HepG2 (cell line): ENCODE data around the gene RHBDF2. TPM values are rescaled to one million over a fixed set of nuclear protein-coding genes. Genes with fewer than 3 reads are reported as not detected.

Experiments
- ATM ChIP-seq: fragments of 450-650 bp; IDR thresholded peaks from 2 replicates; pipeline ENCODE4 v1.7.1; 2017; ENCODE audit warnings: mild to moderate bottlenecking, borderline replicate concordance
- DNMT1 ChIP-seq: sonication (generic); formaldehyde crosslinking; IDR thresholded peaks from 2 replicates; pipeline ENCODE4 v1.5.1; 2020; ENCODE audit warnings: mild to moderate bottlenecking, missing genetic modification reagents
- DZIP1 ChIP-seq: sonication (generic); formaldehyde crosslinking; IDR thresholded peaks from 2 replicates; pipeline ENCODE4 v1.5.0; 2020; ENCODE audit warnings: mild to moderate bottlenecking, missing genetic modification reagents
- GTF2F1 ChIP-seq: fragments of 150-350 bp; IDR thresholded peaks from 2 replicates; pipeline ENCODE4 v1.6.1; 2014; ENCODE audit warnings: low read length
- HOXA3 ChIP-seq: sonication (generic); formaldehyde crosslinking; IDR thresholded peaks from 2 replicates; pipeline ENCODE4 v1.5.0; 2020; ENCODE audit warnings: missing genetic modification reagents
- IKZF5 ChIP-seq: IDR thresholded peaks from 2 replicates; pipeline ENCODE4 v1.6.1; 2018; ENCODE audit warnings: missing genetic modification reagents, mild to moderate bottlenecking, missing compliant biosample characterization
- MTERF4 ChIP-seq: sonication (generic); formaldehyde crosslinking; IDR thresholded peaks from 2 replicates; pipeline ENCODE4 v1.8.0; 2023; ENCODE audit warnings: mild to moderate bottlenecking, missing genetic modification reagents
- NFIB ChIP-seq: sonication (generic); formaldehyde crosslinking; IDR thresholded peaks from 2 replicates; pipeline ENCODE4 v1.9.0; 2021; ENCODE audit warnings: missing genetic modification reagents, mild to moderate bottlenecking, borderline replicate concordance
- SCMH1 ChIP-seq: sonication (generic); formaldehyde crosslinking; IDR thresholded peaks from 2 replicates; pipeline ENCODE4 v1.9.0; 2021; ENCODE audit warnings: missing genetic modification reagents, mild to moderate bottlenecking, borderline replicate concordance
- SKIL ChIP-seq: sonication (generic); formaldehyde crosslinking; IDR thresholded peaks from 2 replicates; pipeline ENCODE4 v1.8.0; 2022; ENCODE audit warnings: missing genetic modification reagents, mild to moderate bottlenecking, moderate library complexity, borderline replicate concordance
- TMF1 ChIP-seq: sonication (generic); formaldehyde crosslinking; IDR thresholded peaks from 2 replicates; pipeline ENCODE4 v1.8.1; 2022; ENCODE audit warnings: low read depth, missing genetic modification reagents
- ZBTB33 ChIP-seq: sonication (generic); formaldehyde crosslinking; IDR thresholded peaks from 2 replicates; pipeline ENCODE4 v1.4.0; 2020; ENCODE audit warnings: missing genetic modification reagents
- ZNF547 ChIP-seq: sonication (generic); formaldehyde crosslinking; IDR thresholded peaks from 2 replicates; pipeline ENCODE4 v1.5.1; 2020; ENCODE audit warnings: mild to moderate bottlenecking, missing genetic modification reagents
- ZNF761 ChIP-seq: sonication (generic); formaldehyde crosslinking; conservative IDR thresholded peaks from 2 replicates; pipeline ENCODE4 v1.4.0; 2020; ENCODE audit warnings: mild to moderate bottlenecking, missing genetic modification reagents
- ZNF800 ChIP-seq: sonication (generic); formaldehyde crosslinking; IDR thresholded peaks from 2 replicates; pipeline ENCODE4 v1.4.0; 2020; ENCODE audit warnings: missing genetic modification reagents
- ZSCAN12 ChIP-seq: sonication (generic); formaldehyde crosslinking; IDR thresholded peaks from 2 replicates; pipeline ENCODE4 v1.9.0; 2021; ENCODE audit warnings: mild to moderate bottlenecking, missing genetic modification reagents
- polyA plus RNA-seq, 8 experiments: library from polyadenylated mRNA; depleted of rRNA in 3 of 8; stranded (reverse) in 7 of 8; unstranded in 1 of 8; fragments of >200 nt; fragmentation: Illumina TruSeq in 4 of 8; extraction: Trizol in 4 of 8; gene quantifications; 2 replicates each; pipeline versions ENCODE4 v1.2.1 to v1.2.3, GENCODE V29; 2011 to 2016; ENCODE audit warnings: low read depth in 4 of 8, missing spikeins in 1 of 8, mixed read lengths in 1 of 8; ENCODE audit not compliant: insufficient read depth in 1 of 8
- total RNA-seq, 5 experiments: library from RNA; depleted of rRNA; stranded (reverse); fragments of >200 nt; fragmentation: Illumina TruSeq; extraction: Trizol; gene quantifications; 2 replicates each; pipeline ENCODE4 v1.2.3, GENCODE V29; 2016; ENCODE audit warnings: low read depth in 1 of 5

The RHBDF2 gene
- total and polyA plus RNA-seq, 2 of the 13 experiments (the other 11 are each of a cell fraction or from before 2014, with no cell fraction given) = 7.8 to 24.2 TPM

- TF ChIP-seq IKZF5 (CRISPR knock-in tag) = peak; percentile 86; the same call in 1 of the 2 replicates
- no peak for TF ChIP-seq NFIB (CRISPR knock-in tag)
- no peak; the same call in 1 of the 2 replicates for TF ChIP-seq ZNF761 (CRISPR knock-in tag)
- TF ChIP-seq DZIP1 (CRISPR knock-in tag) = 0 out of 2 replicates have a peak, but pooled peaks have one; percentile 35
- peak; percentile 76 for TF ChIP-seq ZNF800 (CRISPR knock-in tag)
- no peak for TF ChIP-seq SKIL
- TF ChIP-seq SCMH1 (CRISPR knock-in tag) = no peak
- TF ChIP-seq ATM = no peak
- peak; percentile 89; the same call in 1 of the 2 replicates for TF ChIP-seq DNMT1 (CRISPR knock-in tag)
- peak; percentile 80 for TF ChIP-seq HOXA3 (CRISPR knock-in tag)
- 0 out of 2 replicates have a peak, but pooled peaks have one; percentile 62 for TF ChIP-seq MTERF4 (CRISPR knock-in tag)
- 0 out of 2 replicates have a peak, but pooled peaks have one; percentile 58 for TF ChIP-seq TMF1 (CRISPR knock-in tag)
- 0 out of 2 replicates have a peak, but pooled peaks have one; percentile 18 for TF ChIP-seq ZNF547 (CRISPR knock-in tag)
- peak; percentile 64 for TF ChIP-seq ZBTB33 (CRISPR knock-in tag)
- TF ChIP-seq GTF2F1 = no peak
- no peak for TF ChIP-seq ZSCAN12 (CRISPR knock-in tag)
Measured at GRCh38 chr17:76523084-76524037, 22.1 kb upstream of the RHBDF2 start (continued).
